ENCODE results near the gene BOLL. TPM values are rescaled to one million over a fixed set of nuclear protein-coding genes. Genes with fewer than 3 reads are reported as not detected.
"Not testable (repeated sequence)": the region's sequence is repeated elsewhere in the genome, so short reads cannot be mapped to it uniquely, and the experiment has no call there.

BOLL gene
- total RNA-seq: not detected
- total RNA-seq (2013): not detected

DNA sequence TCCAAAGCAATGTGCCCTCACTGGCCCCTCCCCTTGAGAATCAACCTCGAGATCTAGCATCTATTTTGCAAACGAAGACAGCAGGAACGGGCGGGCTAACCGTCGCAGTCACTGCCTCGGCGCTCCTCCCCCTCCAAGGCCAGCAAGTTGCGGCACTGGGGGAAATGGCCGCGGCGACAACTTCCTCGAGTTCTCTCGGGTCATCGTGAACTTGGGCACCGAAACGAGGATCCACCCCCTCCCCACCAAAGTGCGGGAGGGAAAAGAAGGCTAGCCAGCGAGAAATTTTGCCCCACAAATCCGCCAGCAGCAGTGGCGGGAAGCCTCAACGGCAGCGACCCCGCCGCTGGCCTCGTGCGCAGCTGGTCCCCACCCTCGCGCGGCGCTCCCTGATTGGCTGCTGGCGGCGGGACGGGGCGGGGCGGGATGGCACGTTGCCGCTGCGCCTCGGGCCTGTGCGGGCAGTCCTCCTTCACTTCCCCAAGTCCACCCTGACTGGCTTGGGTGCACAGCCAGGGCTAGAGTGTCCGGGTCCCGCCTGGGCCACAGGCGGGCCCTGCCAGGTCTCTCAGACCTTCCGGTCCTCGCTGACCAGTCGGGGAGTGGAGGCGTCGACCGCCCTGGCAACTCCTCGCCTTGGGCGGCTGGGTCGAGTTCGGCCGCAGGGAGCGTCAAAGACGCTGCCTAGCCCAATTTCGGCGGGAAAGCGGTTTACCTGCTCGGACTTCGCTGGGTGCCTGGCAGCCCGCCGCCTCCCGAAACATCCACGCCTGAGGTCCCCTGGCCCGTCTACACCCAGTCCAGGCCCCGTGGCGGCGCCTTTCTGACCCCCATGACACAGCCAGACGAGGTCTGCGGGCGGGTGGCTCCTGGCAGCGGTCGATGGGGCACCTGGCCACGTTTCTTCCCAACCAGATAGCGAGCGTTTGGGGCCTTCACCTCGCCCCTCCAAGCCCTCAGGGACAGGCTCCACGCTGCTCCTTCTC, at the start of gene BOLL:
Gene BOLL, minus strand, starts transcription at position 364 of the 986 bp plus-strand sequence. CDS start 3,469 bp downstream, outside the sequence.
- no peak within 1 kb of the TSS for H3K27ac Mint-ChIP-seq

GRCh38 chr2:197834771-197835170, 49.7 kb upstream of the BOLL start:
- H3K36me3 Mint-ChIP-seq; H3K4me1 ChIP-seq (ENCODE audit: control insufficient read depth, insufficient read depth, low read length); H3K9me3 ChIP-seq (ENCODE audit: control insufficient read depth, insufficient read depth, low read length); H3K27ac ChIP-seq (ENCODE audit: low read length); intact Hi-C loops (cut with micrococcal nuclease); DNase-seq; H3K36me3 ChIP-seq (ENCODE audit: control insufficient read depth, insufficient read depth, low read length); H3K9me3 Mint-ChIP-seq; H3K4me1 Mint-ChIP-seq; ATAC-seq; H3K27ac Mint-ChIP-seq; H3K4me3 Mint-ChIP-seq; H3K27me3 ChIP-seq (ENCODE audit: control insufficient read depth, insufficient read depth, low read length); H3K4me3 ChIP-seq (ENCODE audit: low read length): not testable (repeated sequence)
- 86% methylated on average over 1 of the region's 2 CpGs for WGBS (ENCODE audit: insufficient coverage)
- H3K27me3 Mint-ChIP-seq (ENCODE audit: low read depth in 2 of 2): peaks cover 8 to 18% of the 10 kb centered on the region in 2 donors

More for the DNA sequence above, at the start of gene BOLL:
- DNase-seq (no peak), ATAC-seq (no peak)
- no peak within 1 kb of the TSS for H3K27ac ChIP-seq (ENCODE audit: low read length)
- Mint-ChIP-seq H3K9me3 (no peaks in the 10 kb centered on the region), H3K4me1 (peaks cover 0 to 6% of the 10 kb centered on the region in 2 donors), H3K36me3 (no peaks in the 10 kb centered on the region), H3K27me3 (ENCODE audit: low read depth in 2 of 2) (peaks cover 26 to 34% of the 10 kb centered on the region in 2 donors), H3K4me3 (peak within 1 kb of the TSS; percentile 63)
- H3K4me1 ChIP-seq (ENCODE audit: control insufficient read depth, insufficient read depth, low read length): peaks cover 15% of the 10 kb centered on the region
- no peaks in the 10 kb centered on the region for H3K9me3 ChIP-seq (ENCODE audit: control insufficient read depth, insufficient read depth, low read length)
- no peaks in the 10 kb centered on the region for H3K36me3 ChIP-seq (ENCODE audit: control insufficient read depth, insufficient read depth, low read length)
- peaks cover 14% of the 10 kb centered on the region for H3K27me3 ChIP-seq (ENCODE audit: control insufficient read depth, insufficient read depth, low read length)
- TF ChIP-seq CTCF (IDR thresholded peaks at IDR 0.05): no peak
- 92% methylated on average over 80 of the region's 80 CpGs for whole genome bisulfite sequencing (ENCODE audit: insufficient coverage)
- intact Hi-C loops (cut with micrococcal nuclease): no loop called here
- H3K4me3 ChIP-seq (ENCODE audit: low read length): peak within 1 kb of the TSS; percentile 21

DNA sequence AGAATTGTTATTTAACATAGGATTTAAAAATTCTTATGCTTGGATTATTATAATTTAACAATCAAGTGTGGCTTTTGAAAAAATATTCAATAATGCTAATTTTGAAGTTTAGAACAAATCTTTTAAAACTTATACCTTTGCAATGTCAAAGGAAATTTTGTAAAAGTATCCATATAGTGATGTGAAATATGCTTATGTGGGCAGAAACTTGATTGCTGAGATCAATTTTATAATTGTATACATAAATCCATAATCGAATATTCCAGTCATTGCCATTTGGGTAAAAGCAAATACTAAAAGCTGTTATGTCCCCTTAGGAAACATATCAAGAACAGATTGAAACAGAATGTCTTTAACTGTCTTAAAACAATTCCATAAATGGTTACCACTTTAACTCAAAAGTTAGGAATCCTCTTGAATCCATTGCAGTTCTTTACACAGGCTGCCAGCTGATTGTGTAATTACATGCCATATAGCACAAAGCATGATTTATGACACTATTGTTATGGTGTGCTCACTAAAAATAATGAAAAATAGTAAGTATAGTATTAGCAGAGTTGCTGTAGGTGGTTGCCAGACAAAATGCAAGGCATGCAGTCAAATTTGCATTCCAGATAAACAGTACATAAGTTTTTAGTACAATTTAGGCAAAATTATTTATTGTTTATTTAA, 43.5 kb upstream of the BOLL start:
- Mint-ChIP-seq H3K9me3 (peaks cover 0 to 2% of the 10 kb centered on the region in 2 donors), H3K4me1 (no peaks in the 10 kb centered on the region), H3K27me3 (ENCODE audit: low read depth in 2 of 2) (peaks cover 15 to 18% of the 10 kb centered on the region in 2 donors), H3K4me3 (no peak overlapping the region), H3K36me3 (no peaks in the 10 kb centered on the region), H3K27ac (no peak overlapping the region)
- no peaks in the 10 kb centered on the region for H3K9me3 ChIP-seq (ENCODE audit: control insufficient read depth, insufficient read depth, low read length)
- no peaks in the 10 kb centered on the region for H3K36me3 ChIP-seq (ENCODE audit: control insufficient read depth, insufficient read depth, low read length)
- DNase-seq (no peak), ATAC-seq (no peak)
- H3K4me1 ChIP-seq (ENCODE audit: control insufficient read depth, insufficient read depth, low read length): no peaks in the 10 kb centered on the region
- H3K4me3 ChIP-seq (ENCODE audit: low read length): no peak overlapping the region
- no peaks in the 10 kb centered on the region for H3K27me3 ChIP-seq (ENCODE audit: control insufficient read depth, insufficient read depth, low read length)
- intact Hi-C loops (cut with micrococcal nuclease): no loop called here
- TF ChIP-seq CTCF (IDR thresholded peaks at IDR 0.05): no peak
- H3K27ac ChIP-seq (ENCODE audit: low read length): no peak overlapping the region
- no CpG with 5 or more reads among the region's 1 CpG for WGBS (ENCODE audit: insufficient coverage)

- H3K4me3 ChIP-seq (ENCODE audit: low read length): no peak overlapping the region
- ATAC-seq (no peak), DNase-seq (no peak)
- no peaks in the 10 kb centered on the region for H3K27me3 ChIP-seq (ENCODE audit: control insufficient read depth, insufficient read depth, low read length)
- H3K36me3 Mint-ChIP-seq: no peaks in the 10 kb centered on the region
- intact Hi-C loops (cut with micrococcal nuclease): no loop called here
- H3K27me3 Mint-ChIP-seq (ENCODE audit: low read depth in 2 of 2): peaks cover 15 to 18% of the 10 kb centered on the region in 2 donors
- no peaks in the 10 kb centered on the region for H3K36me3 ChIP-seq (ENCODE audit: control insufficient read depth, insufficient read depth, low read length)
- no peak for TF ChIP-seq CTCF (IDR thresholded peaks at IDR 0.05)
- no peaks in the 10 kb centered on the region for H3K4me1 ChIP-seq (ENCODE audit: control insufficient read depth, insufficient read depth, low read length)
- peaks cover 0 to 2% of the 10 kb centered on the region in 2 donors for H3K9me3 Mint-ChIP-seq
- no peak overlapping the region for H3K4me3 Mint-ChIP-seq
- no peaks in the 10 kb centered on the region for H3K4me1 Mint-ChIP-seq
- WGBS (ENCODE audit: insufficient coverage): 68% methylated on average over 2 of the region's 2 CpGs
- H3K27ac ChIP-seq (ENCODE audit: low read length): no peak overlapping the region
- no peak overlapping the region for H3K27ac Mint-ChIP-seq
- no peaks in the 10 kb centered on the region for H3K9me3 ChIP-seq (ENCODE audit: control insufficient read depth, insufficient read depth, low read length)
Observed at GRCh38 chr2:197827618-197828017, 42.5 kb upstream of the BOLL start.
